Ovary (tissue), 3 donors: Measurements from ENCODE around the gene MAPK8IP1.
"Not testable (repeated sequence)": the region's sequence is repeated elsewhere in the genome, so short reads cannot be mapped to it uniquely, and the experiment has no call there.

Experiments
- POLR2A ChIP-seq: fragments of 450-650 bp; IDR thresholded peaks from one replicate; pipeline ENCODE4 v1.6.1; 2017; ENCODE audit warnings: antibody characterized with exemption, mild to moderate bottlenecking, moderate library complexity
- TF ChIP-seq, protein P1 (sequence below), 3 donors: fragments of 450-650 bp in 2 of 3; fragments of 200-600 bp in 1 of 3; IDR thresholded peaks; one replicate each; pipeline versions ENCODE4 v1.5.1 to v1.8.0; 2016 to 2022; ENCODE audit warnings: antibody characterized with exemption in 3 of 3, mild to moderate bottlenecking in 1 of 3
- donor health status: DM: no; HTN: no; CAD: no.

DNA sequence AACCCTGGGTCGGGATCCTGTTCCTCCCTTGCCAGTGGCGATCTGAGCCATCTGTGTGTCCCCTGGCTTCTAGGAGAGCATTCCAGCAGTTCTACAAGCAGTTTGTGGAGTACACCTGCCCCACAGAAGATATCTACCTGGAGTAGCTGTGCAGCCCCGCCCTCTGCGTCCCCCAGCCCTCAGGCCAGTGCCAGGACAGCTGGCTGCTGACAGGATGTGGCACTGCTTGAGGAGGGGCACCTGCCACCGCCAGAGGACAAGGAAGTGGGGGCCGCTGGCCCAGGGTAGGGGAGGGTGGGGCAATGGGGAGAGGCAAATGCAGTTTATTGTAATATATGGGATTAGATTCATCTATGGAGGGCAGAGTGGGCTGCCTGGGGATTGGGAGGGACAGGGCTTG lies 20.1 kb downstream of the MAPK8IP1 start:
- TF ChIP-seq POLR2A: not testable (repeated sequence)
- TF ChIP-seq, protein P1, sequence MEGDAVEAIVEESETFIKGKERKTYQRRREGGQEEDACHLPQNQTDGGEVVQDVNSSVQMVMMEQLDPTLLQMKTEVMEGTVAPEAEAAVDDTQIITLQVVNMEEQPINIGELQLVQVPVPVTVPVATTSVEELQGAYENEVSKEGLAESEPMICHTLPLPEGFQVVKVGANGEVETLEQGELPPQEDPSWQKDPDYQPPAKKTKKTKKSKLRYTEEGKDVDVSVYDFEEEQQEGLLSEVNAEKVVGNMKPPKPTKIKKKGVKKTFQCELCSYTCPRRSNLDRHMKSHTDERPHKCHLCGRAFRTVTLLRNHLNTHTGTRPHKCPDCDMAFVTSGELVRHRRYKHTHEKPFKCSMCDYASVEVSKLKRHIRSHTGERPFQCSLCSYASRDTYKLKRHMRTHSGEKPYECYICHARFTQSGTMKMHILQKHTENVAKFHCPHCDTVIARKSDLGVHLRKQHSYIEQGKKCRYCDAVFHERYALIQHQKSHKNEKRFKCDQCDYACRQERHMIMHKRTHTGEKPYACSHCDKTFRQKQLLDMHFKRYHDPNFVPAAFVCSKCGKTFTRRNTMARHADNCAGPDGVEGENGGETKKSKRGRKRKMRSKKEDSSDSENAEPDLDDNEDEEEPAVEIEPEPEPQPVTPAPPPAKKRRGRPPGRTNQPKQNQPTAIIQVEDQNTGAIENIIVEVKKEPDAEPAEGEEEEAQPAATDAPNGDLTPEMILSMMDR (IDR thresholded peaks at IDR 0.05): not testable (repeated sequence)
